GM12878 (cell line): ENCODE results near the gene CTCFL. TPM values are rescaled to one million over a fixed set of nuclear protein-coding genes. Genes with fewer than 3 reads are reported as not detected.

Experiments used
- ATAC-seq: fragments of 200-7000 bp; cut with Tn5 transposase; 3 replicates; pipeline ENCODE4 v1.9.1; 2020; ENCODE audit warnings: mild to moderate bottlenecking, moderate library complexity
- BruUV-seq: library from RNA; stranded (reverse); fragments of 400-500 nt; replicated peaks from 2 replicates; lab custom pipeline; 2021; lab: Mats Ljungman, UMichigan
- CTCF ChIA-PET: fragments of 300-600 bp; sonication (Branson Sonifier 250); formaldehyde crosslinking; extraction: SDS; loops from one replicate; lab custom pipeline; 2021; ENCODE audit warnings: inconsistent platforms; lab: Yijun Ruan, JAX
- POLR2A ChIA-PET: fragments of 350-600 bp; formaldehyde crosslinking; extraction: SDS; loops from one replicate; lab custom pipeline; 2021; ENCODE audit warnings: inconsistent platforms; lab: Charles Lee
- RAD21 ChIA-PET: fragments of 300-600 bp; sonication (Branson Sonifier 250); formaldehyde crosslinking; loops from one replicate; lab custom pipeline; 2023; ENCODE audit warnings: antibody characterized with exemption; ENCODE audit not compliant: unreplicated experiment; lab: Charles Lee
- SMC1A ChIA-PET: fragments of 300-600 bp; sonication (Branson Sonifier 250); formaldehyde crosslinking; loops from one replicate; lab custom pipeline; 2023; ENCODE audit not compliant: unreplicated experiment, uncharacterized antibody; lab: Charles Lee
- DNase-seq: peaks from one replicate; pipeline ENCODE4 v3.0.0-alpha.2; 2011; ENCODE audit warnings: low read depth, low spot score
- FAIRE-seq: peaks from 3 replicates; lab custom pipeline; 2011; peaks lifted over from hg19 to GRCh38; lab: Jason Lieb, UNC
- H2AFZ ChIP-seq: 2 replicates; pipeline ENCODE4 v1.6.0; 2011; ENCODE audit warnings: low read depth, low read length, control low read depth; ENCODE audit not compliant: control insufficient read depth
- H3K27ac ChIP-seq: 2 replicates; pipeline ENCODE4 v1.5.1; 2011; ENCODE audit warnings: control low read depth; ENCODE audit not compliant: control insufficient read depth, insufficient read depth
- H3K27me3 ChIP-seq, 2 experiments: replicated peaks in 1 of 2; 2 replicates each; pipeline versions ENCODE4 v1.6.0 to v1.6.1; 2011; ENCODE audit warnings: low read length in 1 of 2; ENCODE audit not compliant: control insufficient read depth in 2 of 2, insufficient read depth in 2 of 2
- H3K36me3 ChIP-seq, 2 experiments: 2 replicates each; pipeline ENCODE4 v1.5.1; 2011; ENCODE audit warnings: low read length in 1 of 2; ENCODE audit not compliant: control insufficient read depth in 2 of 2, insufficient read depth in 2 of 2
- H3K4me1 ChIP-seq: 2 replicates; pipeline ENCODE4 v1.6.1; 2011; ENCODE audit warnings: mild to moderate bottlenecking, low read length, moderate library complexity, mixed read lengths; ENCODE audit not compliant: control insufficient read depth, insufficient read depth
- H3K4me2 ChIP-seq: 2 replicates; pipeline ENCODE4 v1.6.0; 2011; ENCODE audit warnings: control low read depth; ENCODE audit not compliant: control insufficient read depth, insufficient read depth
- H3K4me3 ChIP-seq: fragments of 200-600 bp; sonication (generic); 2 replicates; pipeline ENCODE4 v1.5.1; 2016
- H3K79me2 ChIP-seq: 2 replicates; pipeline ENCODE4 v1.6.0; 2011; ENCODE audit warnings: low read length; ENCODE audit not compliant: control insufficient read depth, insufficient read depth
- H3K9ac ChIP-seq: 2 replicates; pipeline ENCODE4 v1.8.0; 2011; ENCODE audit warnings: low read length, control low read depth, mixed read lengths; ENCODE audit not compliant: control insufficient read depth, insufficient read depth
- H3K9me3 ChIP-seq: replicated peaks from 3 replicates; pipeline ENCODE4 v1.5.1; 2011; ENCODE audit warnings: mild to moderate bottlenecking, low read length; ENCODE audit not compliant: control insufficient read depth, insufficient read depth
- H4K20me1 ChIP-seq: 2 replicates; pipeline ENCODE4 v1.6.0; 2011; ENCODE audit not compliant: control insufficient read depth, insufficient read depth
- BRCA1 ChIP-seq: IDR thresholded peaks from 2 replicates; pipeline ENCODE4 v1.6.1; 2011; ENCODE audit warnings: low read depth, low read length, improper control_type of control experiment
- CBX3 ChIP-seq: fragments of 200-600 bp; sonication (generic); IDR thresholded peaks from 2 replicates; pipeline ENCODE4 v1.6.1; 2016; ENCODE audit warnings: low read depth, borderline replicate concordance
- CREM ChIP-seq: IDR thresholded peaks from 2 replicates; pipeline ENCODE4 v1.6.1; 2014; ENCODE audit warnings: antibody characterized with exemption, low read depth
- ETV6 ChIP-seq, 2 experiments: fragments of 450-650 bp in 1 of 2; IDR thresholded peaks in 1 of 2; conservative IDR thresholded peaks in 1 of 2; 2 replicates each; pipeline ENCODE4 v1.6.1; 2014; ENCODE audit warnings: antibody characterized with exemption in 1 of 2, borderline replicate concordance in 1 of 2, low read depth in 1 of 2, mild to moderate bottlenecking in 1 of 2, moderate library complexity in 1 of 2
- GATAD2B ChIP-seq: fragments of 450-650 bp; conservative IDR thresholded peaks from 2 replicates; pipeline ENCODE4 v1.6.1; 2017; ENCODE audit warnings: low read depth, mild to moderate bottlenecking, moderate library complexity
- HDGF ChIP-seq: fragments of 450-650 bp; IDR thresholded peaks from 2 replicates; pipeline ENCODE4 v1.6.1; 2016; ENCODE audit warnings: antibody characterized with exemption
- JUNB ChIP-seq: IDR thresholded peaks from 2 replicates; pipeline ENCODE4 v1.6.1; 2016; ENCODE audit warnings: antibody characterized with exemption, mild to moderate bottlenecking
- MTA2 ChIP-seq: fragments of 450-650 bp; IDR thresholded peaks from 2 replicates; pipeline ENCODE4 v1.6.1; 2016; ENCODE audit warnings: low read depth, mild to moderate bottlenecking, moderate library complexity
- POLR2AphosphoS2 ChIP-seq: IDR thresholded peaks from 2 replicates; pipeline ENCODE4 v1.6.1; 2011; ENCODE audit warnings: low read depth, mild to moderate bottlenecking, low read length, improper control_type of control experiment, moderate library complexity
- SMARCA5 ChIP-seq: fragments of 450-650 bp; IDR thresholded peaks from 2 replicates; pipeline ENCODE4 v1.6.1; 2017; ENCODE audit warnings: mild to moderate bottlenecking
- WGBS: methylation state at CpG from one replicate; pipeline ENCODE4 v1.1.6; 2016; ENCODE audit warnings: low lambda C conversion rate; ENCODE audit not compliant: insufficient replicate concordance, insufficient coverage; ENCODE audit errors: missing lambda C conversion rate; 5-methylcytosine and 5-hydroxymethylcytosine counted together
- in situ Hi-C: fragments of 300-500 bp; cut with MboI; formaldehyde crosslinking; loops from 9 replicates; pipeline ENCODE4 v1.14.3; 2018; ENCODE audit warnings: mixed read lengths
- intact Hi-C: fragments of 100-400 bp; cut with micrococcal nuclease; formaldehyde crosslinking; loops from one replicate; pipeline ENCODE4 v1.14.2; 2022; ENCODE audit not compliant: unreplicated experiment
- polyA plus RNA-seq, 11 experiments: library from polyadenylated mRNA; depleted of rRNA in 4 of 11; unstranded in 6 of 11; stranded (reverse) in 5 of 11; fragments of >200 nt; fragmentation: Nextera tagmentation in 4 of 11; fragmentation: Illumina TruSeq in 1 of 11; extraction: Ambion mirVana in 4 of 11; extraction: Trizol in 1 of 11; gene quantifications; 1 replicate in 1 of 11; 2 replicates in 10 of 11; pipeline versions ENCODE4 v1.2.1 to v1.2.3, GENCODE V29; 2011 to 2016; ENCODE audit warnings: inconsistent platforms in 2 of 11, missing spikeins in 2 of 11, low read depth in 1 of 11
- total RNA-seq, 4 experiments: library from RNA; depleted of rRNA in 3 of 4; stranded (reverse); fragments of >200 nt in 3 of 4; fragmentation: Illumina TruSeq in 1 of 4; extraction: Trizol in 1 of 4; gene quantifications; 2 replicates each; pipeline versions ENCODE4 v1.2.1 to v1.2.3, GENCODE V29; 2013 to 2021
- TF ChIP-seq, protein P1 (sequence below): IDR thresholded peaks from 2 replicates; pipeline ENCODE4 v1.6.1; 2012; ENCODE audit warnings: mild to moderate bottlenecking, low read depth, low read length

Gene CTCFL
- total and polyA plus RNA-seq, 10 of the 15 experiments (the other 5 are each of a cell fraction or from before 2014, with no cell fraction given) = 0.06 to 0.20 (median 0.11) TPM; not detected in 4

DNA sequence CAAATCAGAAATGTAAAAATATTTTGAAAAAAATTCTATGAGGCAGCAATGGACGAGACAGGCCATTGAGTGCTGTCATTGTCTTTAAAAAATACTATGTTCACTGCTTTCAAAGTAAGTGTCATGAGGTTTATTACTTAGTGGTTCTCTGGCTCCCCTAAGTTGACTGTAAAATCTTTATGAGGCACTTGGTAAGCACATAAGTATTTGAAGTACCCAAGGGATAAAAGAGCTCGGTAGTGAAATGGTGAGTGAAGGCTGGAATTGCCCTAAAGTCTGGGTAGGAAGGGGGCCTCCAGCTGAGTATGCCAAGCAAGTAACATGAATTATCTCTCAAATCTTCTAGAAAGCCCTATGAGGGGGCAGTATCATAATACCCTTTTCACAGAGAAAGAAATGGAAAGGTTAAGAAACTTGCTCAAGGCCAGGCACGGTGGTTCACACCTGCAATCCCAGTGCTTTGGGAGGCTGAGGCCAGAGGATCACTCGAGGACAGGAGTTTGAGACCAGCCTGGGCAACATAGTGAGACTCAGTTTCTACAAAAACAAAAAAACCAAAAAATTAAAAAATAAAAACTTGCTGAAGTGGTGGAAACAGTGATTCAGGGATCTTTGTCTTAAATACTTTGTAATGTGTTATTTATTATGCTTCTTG lies 5.5 kb upstream of the CTCFL start (continued):
- TF ChIP-seq ETV6 (conservative IDR thresholded peaks at IDR 0.05 in 1 of 2, IDR thresholded peaks at IDR 0.05 in 1 of 2; ENCODE audit: borderline replicate concordance in 1 of 2, low read depth in 1 of 2) (no peak), CBX3 (no peak), SMARCA5 (no peak), HDGF (no peak), GATAD2B (no peak), CREM (no peak), BRCA1 (no peak), MTA2 (no peak)

DNA sequence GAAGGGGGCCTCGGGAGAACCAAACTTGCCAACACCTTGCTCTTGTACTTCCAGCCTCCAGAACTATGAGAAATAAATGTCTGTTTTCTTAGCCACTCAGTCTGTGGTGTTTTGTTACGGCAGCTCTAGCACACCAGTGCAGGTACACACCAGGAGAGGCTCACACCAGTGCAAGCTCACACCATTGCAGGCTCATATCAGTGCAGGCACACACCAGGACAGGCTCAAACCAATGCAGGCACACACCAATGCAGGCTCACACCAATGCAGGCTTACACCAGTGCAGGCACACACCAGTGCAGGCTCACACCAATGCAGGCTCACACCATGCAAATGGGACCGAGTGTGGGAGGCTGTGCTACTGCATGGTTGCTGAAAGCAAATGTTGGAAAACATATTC lies 4.9 kb upstream of the CTCFL start:
- Histone ChIP-seq H4K20me1 (no peaks in the 10 kb centered on the region), H2AFZ (no peak overlapping the region), H3K9ac (no peak overlapping the region), H3K27me3 (no peaks in the 10 kb centered on the region), H3K4me3 (no peak overlapping the region), H3K36me3 (no peaks in the 10 kb centered on the region), H3K4me1 (no peaks in the 10 kb centered on the region), H3K4me2 (no peak overlapping the region), H3K79me2 (no peaks in the 10 kb centered on the region), H3K27ac (no peak overlapping the region), H3K9me3 (no peaks in the 10 kb centered on the region)
- no TSS peak for BruUV-seq
- TF ChIP-seq, protein P1, sequence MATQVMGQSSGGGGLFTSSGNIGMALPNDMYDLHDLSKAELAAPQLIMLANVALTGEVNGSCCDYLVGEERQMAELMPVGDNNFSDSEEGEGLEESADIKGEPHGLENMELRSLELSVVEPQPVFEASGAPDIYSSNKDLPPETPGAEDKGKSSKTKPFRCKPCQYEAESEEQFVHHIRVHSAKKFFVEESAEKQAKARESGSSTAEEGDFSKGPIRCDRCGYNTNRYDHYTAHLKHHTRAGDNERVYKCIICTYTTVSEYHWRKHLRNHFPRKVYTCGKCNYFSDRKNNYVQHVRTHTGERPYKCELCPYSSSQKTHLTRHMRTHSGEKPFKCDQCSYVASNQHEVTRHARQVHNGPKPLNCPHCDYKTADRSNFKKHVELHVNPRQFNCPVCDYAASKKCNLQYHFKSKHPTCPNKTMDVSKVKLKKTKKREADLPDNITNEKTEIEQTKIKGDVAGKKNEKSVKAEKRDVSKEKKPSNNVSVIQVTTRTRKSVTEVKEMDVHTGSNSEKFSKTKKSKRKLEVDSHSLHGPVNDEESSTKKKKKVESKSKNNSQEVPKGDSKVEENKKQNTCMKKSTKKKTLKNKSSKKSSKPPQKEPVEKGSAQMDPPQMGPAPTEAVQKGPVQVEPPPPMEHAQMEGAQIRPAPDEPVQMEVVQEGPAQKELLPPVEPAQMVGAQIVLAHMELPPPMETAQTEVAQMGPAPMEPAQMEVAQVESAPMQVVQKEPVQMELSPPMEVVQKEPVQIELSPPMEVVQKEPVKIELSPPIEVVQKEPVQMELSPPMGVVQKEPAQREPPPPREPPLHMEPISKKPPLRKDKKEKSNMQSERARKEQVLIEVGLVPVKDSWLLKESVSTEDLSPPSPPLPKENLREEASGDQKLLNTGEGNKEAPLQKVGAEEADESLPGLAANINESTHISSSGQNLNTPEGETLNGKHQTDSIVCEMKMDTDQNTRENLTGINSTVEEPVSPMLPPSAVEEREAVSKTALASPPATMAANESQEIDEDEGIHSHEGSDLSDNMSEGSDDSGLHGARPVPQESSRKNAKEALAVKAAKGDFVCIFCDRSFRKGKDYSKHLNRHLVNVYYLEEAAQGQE = no peak
- no peak for TF ChIP-seq JUNB
- TF ChIP-seq POLR2AphosphoS2 = no peak
- intact Hi-C loops (no loop called here), in situ Hi-C loops (no loop called here)
- FAIRE-seq (no peak), DNase-seq (no peak), ATAC-seq (no peak)
- ChIA-PET POLR2A (no interaction called here), RAD21 (no interaction called here), CTCF (interaction anchor here (1.0 kb wide), 1 partner anchor 14 kb away, joined by 3 read pairs; no protein-coding TSS in a partner anchor), SMC1A (no interaction called here)
- 9% methylated on average over 3 of the region's 3 CpGs for WGBS
